ENCODE measurements around the gene ZNF792. TPM values are rescaled to one million over a fixed set of nuclear protein-coding genes. Genes with fewer than 3 reads are reported as not detected.

ZNF792 gene
- total RNA-seq, 1 experiment from 2014 or later: 15.4 TPM

DNA sequence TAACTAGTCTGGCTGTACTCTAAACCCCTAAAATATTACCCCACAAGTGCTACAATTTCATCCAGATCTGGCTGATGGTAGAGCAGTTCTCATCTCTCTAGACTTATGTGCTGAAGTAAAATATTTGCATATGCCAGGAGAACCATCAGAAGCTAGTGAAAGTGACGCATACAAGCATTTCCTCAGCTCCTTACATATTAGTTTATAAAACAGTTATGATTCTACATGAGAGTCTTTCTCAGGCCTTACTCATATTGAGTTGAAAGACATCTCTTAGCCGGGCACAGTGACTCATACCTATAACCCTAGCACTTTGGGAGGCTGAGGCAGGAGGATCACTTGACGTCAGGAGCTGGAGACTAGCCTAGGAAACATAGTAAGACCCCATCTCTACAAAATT is 53.3 kb downstream of the ZNF792 start:
- no TSS peak for BruUV-seq (replicated peaks)
- Histone ChIP-seq H3K27ac (ENCODE audit: low read depth, low read length, poor library complexity, severe bottlenecking) (no peak overlapping the region), H3K4me3 (ENCODE audit: low read depth, low read length, poor library complexity, severe bottlenecking) (no peak overlapping the region), H3K36me3 (ENCODE audit: insufficient read depth, low read length, poor library complexity, severe bottlenecking) (no peaks in the 10 kb centered on the region), H3K9me3 (ENCODE audit: low read depth, low read length, poor library complexity, severe bottlenecking) (no peaks in the 10 kb centered on the region), H3K4me1 (ENCODE audit: insufficient read depth, low read length, poor library complexity, severe bottlenecking) (no peaks in the 10 kb centered on the region), H3K27me3 (replicated peaks; ENCODE audit: insufficient read depth, low read depth, low read length, poor library complexity) (peaks cover 9% of the 10 kb centered on the region)
- CTCF ChIA-PET: no interaction called here
- intact Hi-C loops (cut with micrococcal nuclease; ENCODE audit: unreplicated experiment): no loop called here
- DNase-seq (ENCODE audit: low spot score): no peak
- POLR2A ChIA-PET (ENCODE audit: low non-redundant PET): no interaction called here
- TF ChIP-seq EZH2 (IDR thresholded peaks at IDR 0.05; ENCODE audit: borderline replicate concordance, low read depth, low read length, poor library complexity, severe bottlenecking): no peak
- TF ChIP-seq, protein P1, sequence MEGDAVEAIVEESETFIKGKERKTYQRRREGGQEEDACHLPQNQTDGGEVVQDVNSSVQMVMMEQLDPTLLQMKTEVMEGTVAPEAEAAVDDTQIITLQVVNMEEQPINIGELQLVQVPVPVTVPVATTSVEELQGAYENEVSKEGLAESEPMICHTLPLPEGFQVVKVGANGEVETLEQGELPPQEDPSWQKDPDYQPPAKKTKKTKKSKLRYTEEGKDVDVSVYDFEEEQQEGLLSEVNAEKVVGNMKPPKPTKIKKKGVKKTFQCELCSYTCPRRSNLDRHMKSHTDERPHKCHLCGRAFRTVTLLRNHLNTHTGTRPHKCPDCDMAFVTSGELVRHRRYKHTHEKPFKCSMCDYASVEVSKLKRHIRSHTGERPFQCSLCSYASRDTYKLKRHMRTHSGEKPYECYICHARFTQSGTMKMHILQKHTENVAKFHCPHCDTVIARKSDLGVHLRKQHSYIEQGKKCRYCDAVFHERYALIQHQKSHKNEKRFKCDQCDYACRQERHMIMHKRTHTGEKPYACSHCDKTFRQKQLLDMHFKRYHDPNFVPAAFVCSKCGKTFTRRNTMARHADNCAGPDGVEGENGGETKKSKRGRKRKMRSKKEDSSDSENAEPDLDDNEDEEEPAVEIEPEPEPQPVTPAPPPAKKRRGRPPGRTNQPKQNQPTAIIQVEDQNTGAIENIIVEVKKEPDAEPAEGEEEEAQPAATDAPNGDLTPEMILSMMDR (conservative IDR thresholded peaks at IDR 0.05; ENCODE audit: low read depth, low read length): no peak

Other genes starting within 250 kb of the ZNF792 start
- 6.7 and 8.2 TPM in 2 replicates for gene ZNF181, start 230.0 kb downstream of the ZNF792 start, total RNA-seq (2021)
- 6.0 and 8.0 TPM in 2 replicates for gene ZNF599, start 191.0 kb downstream of the ZNF792 start, total RNA-seq (2021)
- gene ZNF30, start 37.3 kb downstream of the ZNF792 start, total RNA-seq (2021): 5.0 and 5.2 TPM in 2 replicates
- 87.3 and 101 TPM in 2 replicates for gene GRAMD1A, start 36.1 kb upstream of the ZNF792 start, total RNA-seq (2021)
- 2.0 and 2.3 TPM in 2 replicates for gene SCN1B, start 66.2 kb upstream of the ZNF792 start, total RNA-seq (2021)
- not detected in 2 replicates for gene HPN, start 77.5 kb upstream of the ZNF792 start, total RNA-seq (2021)
- gene FXYD3, start 151.6 kb upstream of the ZNF792 start, total RNA-seq (2021): not detected in 2 replicates
- not detected in 2 replicates for gene LGI4, start 170.8 kb upstream of the ZNF792 start, total RNA-seq (2021)
- 0.98 TPM in 1 of 2 replicates, not detected in the other for gene FXYD1, start 174.6 kb upstream of the ZNF792 start, total RNA-seq (2021)
- 0.56 and 0.85 TPM in 2 replicates for gene FXYD7, start 179.0 kb upstream of the ZNF792 start, total RNA-seq (2021)
- 12.7 and 13.6 TPM in 2 replicates for gene FXYD5, start 190.5 kb upstream of the ZNF792 start, total RNA-seq (2021)

All from A673 (cell line).